Glomerular endothelial cell (primary cell): Measurements from ENCODE around the gene PSKH1. TPM values are rescaled to one million over a fixed set of nuclear protein-coding genes. Genes with fewer than 3 reads are reported as not detected.

Experiments used
- DNase-seq: peaks from one replicate; pipeline ENCODE4 v3.0.0-alpha.2; 2011; ENCODE audit warnings: low read depth, low spot score; ENCODE audit errors: extremely low read depth
- total RNA-seq: library from RNA; depleted of rRNA; stranded (reverse); fragments of >200 nt; gene quantifications from 2 replicates; pipeline ENCODE4 v1.2.3, GENCODE V29; 2015

PSKH1 gene
- total RNA-seq, 1 donor from 2014 or later: 36.7 TPM

- DNase-seq: no peak
These were observed 82.5 kb downstream of the PSKH1 start for GRCh38 chr16:67975321-67976105.

- DNase-seq: no peak
These were observed 83.2 kb downstream of the PSKH1 start for GRCh38 chr16:67976205-67976604.

- DNase-seq: no peak
These were observed 84.0 kb downstream of the PSKH1 start for GRCh38 chr16:67977005-67977404.

GRCh38 chr16:67977469-67978227 is 84.6 kb downstream of the PSKH1 start:
- no peak for DNase-seq

Other genes starting within 250 kb of the PSKH1 start
- gene CARMIL2, start 248.1 kb upstream of the PSKH1 start, total RNA-seq: 0.63 and 3.3 TPM in 2 replicates
- 23.3 and 24.1 TPM in 2 replicates for gene ACD, start 233.0 kb upstream of the PSKH1 start, total RNA-seq
- gene PARD6A, start 232.3 kb upstream of the PSKH1 start, total RNA-seq: 0.82 and 1.9 TPM in 2 replicates
- 20.5 and 25.9 TPM in 2 replicates for gene ENKD1, start 226.5 kb upstream of the PSKH1 start, total RNA-seq
- 3.9 and 4.9 TPM in 2 replicates for gene C16orf86, start 226.4 kb upstream of the PSKH1 start, total RNA-seq
- 31.5 and 35.7 TPM in 2 replicates for gene GFOD2, start 173.9 kb upstream of the PSKH1 start, total RNA-seq
- gene RANBP10, start 86.7 kb upstream of the PSKH1 start, total RNA-seq: 9.2 and 15.5 TPM in 2 replicates
- 0.39 and 0.88 TPM in 2 replicates for gene TSNAXIP1, start 86.4 kb upstream of the PSKH1 start, total RNA-seq
- gene THAP11, start 50.9 kb upstream of the PSKH1 start, total RNA-seq: 30.8 and 36.8 TPM in 2 replicates
- gene NUTF2, start 46.3 kb upstream of the PSKH1 start, total RNA-seq: 253 and 269 TPM in 2 replicates
- gene CENPT, start 45.6 kb upstream of the PSKH1 start, total RNA-seq: 46.0 and 48.5 TPM in 2 replicates
- 73.3 and 75.7 TPM in 2 replicates for gene EDC4, start 20.2 kb upstream of the PSKH1 start, total RNA-seq
- gene NRN1L, start 8.4 kb upstream of the PSKH1 start, total RNA-seq: 0.76 and 1.3 TPM in 2 replicates
- 0.12 and 0.34 TPM in 2 replicates for gene CTRL, start 38.6 kb downstream of the PSKH1 start, total RNA-seq
- gene PSMB10, start 43.6 kb downstream of the PSKH1 start, total RNA-seq: 70.6 and 77.1 TPM in 2 replicates
- gene LCAT, start 50.9 kb downstream of the PSKH1 start, total RNA-seq: 8.0 and 20.0 TPM in 2 replicates
- gene SLC12A4, start 75.4 kb downstream of the PSKH1 start, total RNA-seq: 44.6 and 99.8 TPM in 2 replicates
- not detected in 2 replicates for gene DPEP3, start 87.2 kb downstream of the PSKH1 start, total RNA-seq
- 0.23 TPM in 1 of 2 replicates, not detected in the other for gene DPEP2, start 106.2 kb downstream of the PSKH1 start, total RNA-seq
- not detected in 2 replicates for gene DPEP2NB, start 122.7 kb downstream of the PSKH1 start, total RNA-seq
- 5.3 and 7.5 TPM in 2 replicates for gene DDX28, start 130.0 kb downstream of the PSKH1 start, total RNA-seq
- 10.9 and 12.4 TPM in 2 replicates for gene DUS2, start 130.0 kb downstream of the PSKH1 start, total RNA-seq
- gene NFATC3, start 192.1 kb downstream of the PSKH1 start, total RNA-seq: 17.1 and 22.8 TPM in 2 replicates